Ishikawa (cell line): ENCODE measurements around the gene CDCA5.

Source experiments
- CEBPB ChIP-seq: IDR thresholded peaks from 2 replicates; pipeline ENCODE4 v1.6.1; 2012
- CREB1 ChIP-seq: IDR thresholded peaks from 2 replicates; pipeline ENCODE4 v1.6.1; 2012; ENCODE audit warnings: low read depth
- EP300 ChIP-seq: IDR thresholded peaks from 2 replicates; pipeline ENCODE4 v1.6.1; 2012; ENCODE audit warnings: borderline replicate concordance
- RAD21 ChIP-seq: IDR thresholded peaks from 2 replicates; pipeline ENCODE4 v1.6.1; 2012; ENCODE audit warnings: low read depth
- ZBTB7A ChIP-seq: IDR thresholded peaks from 2 replicates; pipeline ENCODE4 v1.6.1; 2012; ENCODE audit warnings: low read depth

DNA sequence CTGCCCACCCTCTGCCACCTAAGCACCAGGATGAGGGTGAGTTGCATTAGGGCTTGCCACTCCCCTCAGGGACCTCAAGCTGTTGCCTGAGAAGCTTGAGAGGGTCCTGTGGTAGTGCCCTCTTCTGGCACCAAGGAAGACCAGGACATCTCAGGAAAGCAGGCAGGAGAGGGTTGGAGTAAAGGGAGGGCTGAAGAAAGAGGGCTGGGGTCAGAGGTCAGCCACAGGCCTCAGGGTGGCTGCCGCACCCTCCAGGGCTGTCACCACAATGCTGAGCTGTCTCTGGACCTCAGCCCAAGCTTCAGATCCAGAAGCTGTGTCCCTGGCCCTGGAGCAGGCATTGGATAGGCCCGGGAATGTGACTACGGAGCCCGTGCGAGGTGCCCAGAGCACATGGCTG, 38.8 kb downstream of the CDCA5 start:
- TF ChIP-seq CREB1 (no peak), CEBPB (no peak), ZBTB7A (no peak), RAD21 (no peak), EP300 (no peak)
